GM18951 (cell line): ENCODE data around the gene PIK3AP1.

Experiments used
- POLR2A ChIP-seq: IDR thresholded peaks from 4 replicates; pipeline ENCODE4 v1.6.1; 2011; ENCODE audit warnings: mild to moderate bottlenecking; ENCODE audit not compliant: insufficient read length, insufficient read depth; ENCODE audit errors: extremely low read depth
- in situ Hi-C: fragments of 300-500 bp; cut with MboI; formaldehyde crosslinking; loops from one replicate; pipeline ENCODE4 v1.12.0; 2022; ENCODE audit warnings: low sequenced_read_pairs, mixed read lengths, inconsistent platforms; ENCODE audit not compliant: unreplicated experiment

Gene PIK3AP1

GRCh38 chr10:96636551-96636950 lies 83.8 kb downstream of the PIK3AP1 start:
- in situ Hi-C loops, result no loop called here
- no peak for TF ChIP-seq POLR2A

GRCh38 chr10:96632974-96633710 lies 87.2 kb downstream of the PIK3AP1 start:
- no peak for TF ChIP-seq POLR2A
- in situ Hi-C loops, result no loop called here

- in situ Hi-C loops, result no loop called here
- no peak for TF ChIP-seq POLR2A
These were observed 93.0 kb downstream of the PIK3AP1 start for GRCh38 chr10:96627292-96627691.

- in situ Hi-C loops, result no loop called here
- TF ChIP-seq POLR2A, result no peak
These were observed 93.5 kb downstream of the PIK3AP1 start for GRCh38 chr10:96626795-96627194.

- in situ Hi-C loops, result no loop called here
- no peak for TF ChIP-seq POLR2A
These were observed 95.1 kb downstream of the PIK3AP1 start for GRCh38 chr10:96625173-96625572.

GRCh38 chr10:96622013-96622787 lies 98.1 kb downstream of the PIK3AP1 start:
- in situ Hi-C loops, result no loop called here
- no peak for TF ChIP-seq POLR2A

- no peak for TF ChIP-seq POLR2A
- in situ Hi-C loops, result no loop called here
These were observed 100.2 kb downstream of the PIK3AP1 start for GRCh38 chr10:96619796-96620773.

GRCh38 chr10:96619120-96619519 lies 101.2 kb downstream of the PIK3AP1 start:
- no peak for TF ChIP-seq POLR2A
- in situ Hi-C loops, result no loop called here

GRCh38 chr10:96618653-96619052 lies 101.7 kb downstream of the PIK3AP1 start:
- TF ChIP-seq POLR2A, result no peak
- in situ Hi-C loops, result no loop called here

- in situ Hi-C loops, result no loop called here
- no peak for TF ChIP-seq POLR2A
These were observed 103.4 kb downstream of the PIK3AP1 start for GRCh38 chr10:96616961-96617360.

GRCh38 chr10:96614515-96614914 lies 105.8 kb downstream of the PIK3AP1 start:
- in situ Hi-C loops, result no loop called here
- no peak for TF ChIP-seq POLR2A

- in situ Hi-C loops, result no loop called here
- no peak for TF ChIP-seq POLR2A
These were observed 106.7 kb downstream of the PIK3AP1 start for GRCh38 chr10:96613576-96613975.
